K562 treated with DMSO at 1 percent for 24 hours (cell line): Measurements from ENCODE around the gene PGLYRP2. TPM values are rescaled to one million over a fixed set of nuclear protein-coding genes. Genes with fewer than 3 reads are reported as not detected.

Experiments
- total RNA-seq: library from RNA; unstranded; fragments of 300-600 nt; gene quantifications from 2 replicates; pipeline ENCODE4 v1.2.3, GENCODE V29; 2022; ENCODE audit warnings: low read depth; ENCODE audit not compliant: insufficient read depth

PGLYRP2 gene
- total RNA-seq = not detected in 2 replicates

DNA sequence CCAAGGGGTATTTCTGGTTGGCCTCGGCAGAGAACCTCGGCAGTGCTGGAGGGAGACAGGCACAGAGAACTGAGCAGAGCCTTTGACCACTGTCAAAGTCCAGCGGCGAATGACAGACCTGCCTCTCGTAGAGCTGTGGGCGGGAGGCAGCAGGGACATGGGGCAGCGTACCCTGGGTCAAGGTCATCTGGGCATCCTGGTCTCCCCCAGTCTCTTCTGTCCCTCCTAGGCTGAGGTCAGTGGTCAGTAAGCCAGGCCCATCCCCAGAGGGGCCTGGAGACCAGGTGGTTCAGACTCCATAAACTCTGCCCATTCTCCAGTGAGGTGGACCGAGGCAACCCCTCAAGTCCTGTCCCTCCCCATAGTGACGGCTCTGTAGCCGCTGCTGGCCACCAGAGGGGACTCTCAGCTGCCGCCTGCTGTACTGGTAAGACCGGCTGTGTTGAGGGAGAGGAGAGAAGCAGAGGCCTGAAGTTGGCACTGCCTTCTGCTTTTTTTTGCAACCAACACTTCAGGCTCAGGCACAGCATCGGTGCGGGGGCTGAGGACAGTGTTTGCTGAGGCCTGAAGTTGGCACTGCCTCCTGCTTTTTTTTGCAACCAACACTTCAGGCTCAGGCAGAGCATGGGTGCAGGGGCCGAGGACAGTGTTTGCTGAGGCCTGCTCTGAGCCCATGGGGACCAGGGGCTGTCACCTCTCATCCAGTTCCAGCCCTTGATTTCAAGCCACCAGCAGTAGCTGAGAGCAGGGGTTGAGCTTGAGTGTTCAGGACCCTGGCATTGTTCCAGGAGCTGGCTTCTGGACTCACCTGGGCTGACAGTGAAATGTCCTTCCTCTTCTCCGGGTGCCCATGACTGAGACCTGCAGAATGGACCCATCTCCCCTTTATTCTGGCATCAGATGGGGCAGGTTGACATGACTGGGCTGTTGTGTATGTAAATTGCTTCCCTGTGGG, at the start of gene PGLYRP2:
PGLYRP2 (minus strand) TSS at position 111 of the 955 bp plus-strand sequence. CDS start 130 bp downstream, outside the sequence.

DNA sequence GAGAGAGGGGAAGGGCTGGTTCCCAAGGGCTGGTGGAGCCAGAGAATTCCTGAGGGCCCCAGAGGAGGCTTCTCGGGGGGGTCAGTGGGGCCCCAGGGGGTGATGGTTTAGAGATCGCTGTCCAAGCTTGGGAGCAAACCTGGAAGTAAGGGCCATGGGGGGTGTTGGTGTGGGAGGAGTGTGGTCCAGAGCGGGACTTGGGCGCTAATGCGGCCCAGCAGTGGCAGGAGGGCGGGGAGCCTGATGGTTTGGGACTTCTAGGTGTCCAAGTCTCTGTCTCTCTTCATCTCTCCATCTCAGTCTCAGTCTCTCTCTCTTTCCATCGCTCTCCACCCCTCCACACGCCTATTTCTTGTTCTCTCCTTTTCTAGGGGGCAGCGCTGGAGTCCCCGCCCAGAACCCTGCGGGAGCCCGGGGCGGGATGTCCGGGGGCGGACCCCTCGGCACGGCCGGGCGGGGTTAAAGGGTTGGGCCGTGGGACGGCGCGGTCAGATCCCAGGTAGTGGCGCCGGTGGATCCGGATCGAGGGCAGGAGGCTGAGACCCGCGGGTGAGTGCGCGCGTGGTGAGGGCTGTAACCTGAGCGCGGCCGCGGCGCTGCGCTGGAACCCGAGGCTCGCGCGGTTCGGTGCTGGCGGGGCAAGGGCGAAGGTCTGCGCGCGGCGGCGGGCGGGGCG, 28.9 kb upstream of the PGLYRP2 start, which contains the start of gene CYP4F22:
CYP4F22 (plus strand) TSS at position 491 of the 676 bp plus-strand sequence. CDS start 16,812 bp downstream, outside the sequence.

DNA sequence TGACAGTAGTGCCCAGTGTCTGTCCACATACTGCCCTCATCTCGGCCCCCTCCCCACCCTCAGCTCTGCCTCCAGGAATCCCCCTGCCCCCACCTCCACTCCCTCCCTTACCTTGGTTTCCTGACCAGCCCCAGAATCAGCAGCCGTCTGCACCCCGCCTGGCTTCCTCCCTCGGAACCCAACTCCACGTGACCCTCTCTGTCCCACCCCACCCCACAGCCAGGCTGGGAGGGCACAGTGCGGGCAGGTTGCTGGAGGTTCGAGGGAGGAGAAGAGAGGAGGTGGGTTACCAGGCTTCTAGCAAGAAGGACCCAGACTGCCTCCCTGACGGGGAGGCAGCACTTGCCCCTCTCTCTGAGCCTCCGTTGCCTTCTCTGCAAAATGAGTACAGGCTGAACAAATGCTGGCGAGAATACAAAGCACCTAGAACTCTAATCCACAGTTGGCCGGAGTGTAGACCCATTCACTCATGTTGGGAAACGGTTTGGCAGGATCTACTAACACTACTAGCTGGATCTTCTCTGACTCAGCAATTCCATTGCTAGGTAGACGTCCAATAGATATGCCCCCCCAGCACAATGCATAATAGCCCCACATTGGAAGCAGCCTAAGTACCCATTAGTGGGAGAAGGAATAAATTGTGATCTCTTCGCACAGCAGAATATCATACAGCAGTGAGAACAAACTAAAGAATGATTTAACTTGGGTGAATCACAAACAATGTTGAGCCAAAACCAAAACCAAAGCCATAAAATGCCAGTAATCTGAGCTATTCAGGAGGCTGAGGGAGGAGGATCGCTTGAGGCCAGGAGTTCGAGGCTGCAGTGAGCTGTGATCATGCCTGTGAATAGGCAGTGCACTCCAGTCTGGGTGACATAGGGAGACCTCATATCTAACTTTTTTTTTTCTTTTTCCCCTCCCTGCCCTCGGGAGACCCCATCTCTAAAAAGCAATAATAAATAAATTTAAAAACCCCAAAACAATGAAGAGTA, 14.6 kb downstream of the PGLYRP2 start, which contains the start of gene RASAL3:
RASAL3 (minus strand) TSS at position 151 of the 992 bp plus-strand sequence. CDS start 186 bp downstream, outside the sequence.

DNA sequence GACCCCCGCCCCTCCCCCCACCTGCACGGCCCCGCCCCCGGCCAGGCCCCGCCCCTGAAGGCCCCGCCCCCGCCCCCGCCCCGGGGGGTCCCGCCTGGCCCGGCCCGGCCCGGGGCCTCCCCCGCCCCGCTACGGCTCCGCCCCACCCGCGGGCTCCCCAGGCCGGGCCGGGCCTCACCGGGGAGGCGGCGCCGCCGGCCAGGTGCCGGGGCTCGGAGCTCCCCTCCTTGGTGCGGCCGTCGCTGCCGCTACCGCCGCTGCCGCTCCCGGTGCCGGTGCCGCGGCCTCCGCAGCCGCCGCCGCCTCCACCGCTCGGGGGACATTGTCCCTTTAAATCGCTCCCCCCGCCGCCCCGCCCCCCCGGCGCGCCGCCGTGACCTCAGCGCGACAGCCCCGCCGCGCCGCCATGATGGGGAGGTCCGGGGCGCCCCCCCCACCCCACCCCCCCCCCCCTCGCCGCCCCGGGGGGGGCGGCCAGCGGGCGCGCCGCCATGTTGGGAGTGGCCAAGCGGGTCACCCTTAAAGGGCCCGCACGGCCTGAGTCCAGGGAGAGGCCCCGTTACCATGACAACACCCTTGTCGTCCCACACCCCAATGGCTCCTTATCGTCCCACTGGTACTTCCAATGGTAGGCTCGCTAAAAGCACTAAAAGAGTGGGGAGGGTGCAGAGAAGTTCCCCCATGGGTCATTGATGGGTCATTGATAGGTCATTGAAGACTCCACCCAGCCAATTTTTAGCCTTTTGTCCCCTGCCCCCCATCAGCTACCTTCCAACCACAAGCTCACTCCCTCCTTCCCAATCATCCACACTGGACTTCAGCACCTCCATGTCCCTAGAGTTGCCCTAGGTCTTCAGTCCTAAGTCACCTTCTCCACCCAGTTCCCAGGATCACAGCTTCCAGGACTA, 29.4 kb downstream of the PGLYRP2 start, which contains the start of gene WIZ:
WIZ (minus strand) TSS at position 337 of the 908 bp plus-strand sequence. CDS start 1,649 bp downstream, outside the sequence.

Other genes with a start within 250 kb of the PGLYRP2 start
- 0.37 TPM in 1 of 2 replicates, not detected in the other for gene EPHX3, start 247.1 kb downstream of the PGLYRP2 start, total RNA-seq
- 55.1 and 58.9 TPM in 2 replicates for gene BRD4, start 147.0 kb downstream of the PGLYRP2 start, total RNA-seq
- 20.3 and 23.1 TPM in 2 replicates for gene AKAP8, start 99.7 kb downstream of the PGLYRP2 start, total RNA-seq
- gene AKAP8L, start 60.5 kb downstream of the PGLYRP2 start, total RNA-seq = 111 and 113 TPM in 2 replicates
- 20.2 and 21.1 TPM in 2 replicates for gene WIZ, start 29.5 kb downstream of the PGLYRP2 start, total RNA-seq
- 0.17 TPM in 1 of 2 replicates, not detected in the other for gene RASAL3, start 15.0 kb downstream of the PGLYRP2 start, total RNA-seq
- not detected in 2 replicates for gene CYP4F22, start 29.0 kb upstream of the PGLYRP2 start, total RNA-seq
- gene CYP4F8, start 135.7 kb upstream of the PGLYRP2 start, total RNA-seq = not detected in 2 replicates
- gene CYP4F3, start 161.4 kb upstream of the PGLYRP2 start, total RNA-seq = 0.06 TPM in 1 of 2 replicates, not detected in the other
- gene CYP4F12, start 193.6 kb upstream of the PGLYRP2 start, total RNA-seq = 0.12 TPM in 1 of 2 replicates, not detected in the other
- gene OR10H2, start 248.5 kb upstream of the PGLYRP2 start, total RNA-seq = not detected in 2 replicates